GM12891 (cell line): Measurements from ENCODE around the gene ZNF236.

Source experiments
- POLR2A ChIP-seq: IDR thresholded peaks from 2 replicates; pipeline ENCODE4 v1.6.1; 2011; ENCODE audit warnings: low read depth, low read length, control low read depth
- POLR2AphosphoS5 ChIP-seq: IDR thresholded peaks from 2 replicates; pipeline ENCODE4 v1.6.1; 2011; ENCODE audit warnings: low read depth, low read length, control low read depth
- POU2F2 ChIP-seq: IDR thresholded peaks from 2 replicates; pipeline ENCODE4 v1.6.1; 2011; ENCODE audit warnings: low read depth, mild to moderate bottlenecking, control low read depth, low read length, moderate library complexity
- SPI1 ChIP-seq: IDR thresholded peaks from 2 replicates; pipeline ENCODE4 v1.6.1; 2011; ENCODE audit warnings: low read depth, low read length, control low read depth
- TAF1 ChIP-seq: IDR thresholded peaks from 2 replicates; pipeline ENCODE4 v1.6.1; 2011; ENCODE audit warnings: low read depth, low read length, control low read depth

DNA sequence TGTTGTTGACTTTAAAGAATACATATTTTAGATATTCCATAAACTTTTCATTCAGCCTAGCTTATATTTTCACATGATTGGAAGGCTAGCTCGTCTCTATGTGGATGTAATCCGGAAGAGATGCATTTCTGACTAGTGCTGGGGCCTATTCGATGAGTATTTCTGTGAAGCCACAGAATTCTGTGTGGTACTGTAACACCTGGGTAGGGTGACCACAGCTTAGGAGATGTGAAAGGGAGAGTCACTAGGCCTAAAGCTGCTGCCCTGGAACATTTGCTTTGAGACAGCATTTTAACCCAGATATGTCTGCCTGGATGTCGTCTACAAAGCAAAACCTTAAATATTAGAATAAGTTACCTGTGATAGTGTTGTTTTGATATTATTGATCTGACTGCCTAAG, 83.5 kb downstream of the ZNF236 start:
- no peak for TF ChIP-seq POLR2A
- TF ChIP-seq POLR2AphosphoS5, result no peak
- no peak for TF ChIP-seq TAF1
- TF ChIP-seq POU2F2, result no peak
- TF ChIP-seq SPI1, result no peak
